Stimulated activated naive CD8-positive, alpha-beta T cell treated with anti-CD3 and anti-CD28 coated beads, Interleukin-15, amount 100 ng/mL, for 72 hours (primary cell): ENCODE results near the gene WDR6.

Source experiments
- ATAC-seq: fragments of 150-1000 bp; cut with Tn5 transposase; 2 replicates; pipeline ENCODE4 v1.10.0; 2021; ENCODE audit warnings: mild to moderate bottlenecking, moderate library complexity
- DNase-seq, 2 donors: peaks; one replicate each; pipeline ENCODE4 v3.0.0; 2021 to 2022
- H3K27ac Mint-ChIP-seq, 2 donors: one replicate each; pipeline ENCODE4 v1.8.0; 2022; ENCODE audit warnings: mild to moderate bottlenecking in 2 of 2, mixed read lengths in 2 of 2, moderate library complexity in 2 of 2
- H3K27me3 Mint-ChIP-seq: one replicate; pipeline ENCODE4 v1.8.0; 2022; ENCODE audit warnings: mixed read lengths
- H3K4me1 Mint-ChIP-seq: one replicate; pipeline ENCODE4 v1.8.0; 2022; ENCODE audit warnings: mild to moderate bottlenecking, mixed read lengths
- H3K4me3 Mint-ChIP-seq, 2 donors: one replicate each; pipeline ENCODE4 v1.8.0; 2022; ENCODE audit warnings: mild to moderate bottlenecking in 2 of 2, mixed read lengths in 2 of 2, moderate library complexity in 1 of 2
- H3K9me3 Mint-ChIP-seq, 2 donors: one replicate each; pipeline ENCODE4 v1.8.0; 2022; ENCODE audit warnings: mixed read lengths in 2 of 2

The WDR6 gene

DNA sequence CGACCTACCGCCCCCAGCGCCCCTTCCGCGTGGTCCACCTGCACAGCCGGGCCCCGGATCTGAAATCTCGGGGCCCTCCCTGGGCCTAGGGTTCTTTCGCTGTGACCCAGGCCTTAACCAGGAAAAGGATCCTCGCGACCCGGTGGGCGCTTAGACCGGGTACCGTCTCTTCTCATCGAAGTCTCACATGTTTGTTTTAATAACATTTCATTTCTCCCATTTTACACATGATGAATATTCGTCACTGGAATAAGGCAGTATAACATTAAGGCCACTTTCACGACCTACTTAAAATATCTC is 11.5 kb downstream of the WDR6 start:
- no peaks in the 10 kb centered on the region for H3K27me3 Mint-ChIP-seq
- peak overlapping the region; percentile 59 to 86 for H3K27ac Mint-ChIP-seq
- H3K9me3 Mint-ChIP-seq = no peaks in the 10 kb centered on the region
- peak overlapping the region; percentile 98 for H3K4me3 Mint-ChIP-seq
- peaks cover 47% of the 10 kb centered on the region for H3K4me1 Mint-ChIP-seq
- DNase-seq (no peak), ATAC-seq (no peak)

GRCh38 chr3:49019941-49020329 is 12.7 kb downstream of the WDR6 start:
- H3K9me3 Mint-ChIP-seq = no peaks in the 10 kb centered on the region
- H3K4me1 Mint-ChIP-seq = peaks cover 55% of the 10 kb centered on the region
- H3K4me3 Mint-ChIP-seq = peak overlapping the region; percentile 98
- peak overlapping the region; percentile 95 to 100 for H3K27ac Mint-ChIP-seq
- ATAC-seq (no peak), DNase-seq (no peak)
- no peaks in the 10 kb centered on the region for H3K27me3 Mint-ChIP-seq

- peak; percentile 41 to 57 for DNase-seq
- H3K4me3 Mint-ChIP-seq = peak overlapping the region; percentile 98
- no peak for ATAC-seq
- no peaks in the 10 kb centered on the region for H3K9me3 Mint-ChIP-seq
- peaks cover 62% of the 10 kb centered on the region for H3K4me1 Mint-ChIP-seq
- H3K27me3 Mint-ChIP-seq = no peaks in the 10 kb centered on the region
- H3K27ac Mint-ChIP-seq = peak overlapping the region; percentile 95 to 100
Measured at GRCh38 chr3:49020330-49021212, 13.4 kb downstream of the WDR6 start.

- peaks cover 69% of the 10 kb centered on the region for H3K4me1 Mint-ChIP-seq
- H3K9me3 Mint-ChIP-seq = no peaks in the 10 kb centered on the region
- ATAC-seq (peak; percentile 76), DNase-seq (peak; percentile 98 to 99)
- H3K4me3 Mint-ChIP-seq = peak overlapping the region; percentile 98
- H3K27ac Mint-ChIP-seq = peak overlapping the region; percentile 98 to 100
- no peaks in the 10 kb centered on the region for H3K27me3 Mint-ChIP-seq
Measured at GRCh38 chr3:49021213-49021812, 14.1 kb downstream of the WDR6 start.

DNA sequence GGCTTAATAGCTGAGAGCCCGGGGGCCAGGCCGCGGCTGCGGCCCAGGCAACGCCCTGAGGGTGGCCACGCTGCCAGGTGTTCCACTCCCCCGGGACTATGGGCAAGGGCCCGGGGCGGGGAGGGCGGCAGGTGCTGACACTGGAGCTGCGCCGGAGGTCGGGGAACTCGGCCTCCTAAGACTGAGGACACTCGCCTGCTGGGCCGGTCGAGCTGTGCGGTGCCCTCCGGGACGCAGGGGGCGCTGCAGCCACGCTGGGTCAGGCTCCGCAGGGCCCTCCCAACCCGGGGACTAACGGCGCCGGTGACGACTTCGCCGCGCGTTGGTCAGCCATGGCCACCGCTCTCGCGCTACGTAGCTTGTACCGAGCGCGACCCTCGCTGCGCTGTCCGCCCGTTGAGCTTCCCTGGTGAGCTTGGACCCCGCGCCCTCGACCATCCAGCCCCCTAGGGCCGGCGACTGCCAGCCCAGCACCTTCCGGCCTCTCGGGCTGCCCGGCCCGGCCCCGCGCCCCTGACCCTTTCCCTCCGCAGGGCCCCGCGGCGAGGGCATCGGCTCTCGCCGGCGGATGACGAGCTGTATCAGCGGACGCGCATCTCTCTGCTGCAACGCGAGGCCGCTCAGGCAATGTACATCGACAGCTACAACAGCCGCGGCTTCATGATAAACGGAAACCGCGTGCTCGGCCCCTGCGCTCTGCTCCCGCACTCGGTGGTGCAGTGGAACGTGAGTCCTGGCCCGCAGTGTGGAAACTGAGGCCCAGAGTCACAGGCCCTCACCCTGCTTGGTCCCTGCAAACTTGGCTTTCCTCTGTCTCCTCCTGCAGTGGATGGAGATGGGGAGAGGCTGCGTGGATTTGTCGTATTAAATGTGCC is 14.9 kb downstream of the WDR6 start, which contains the start of gene NDUFAF3:
Gene NDUFAF3 (plus strand): TSS at position 309 of the 875 bp plus-strand sequence. CDS start 24 bp downstream, at position 333.
- H3K9me3 Mint-ChIP-seq = no peaks in the 10 kb centered on the region
- no peaks in the 10 kb centered on the region for H3K27me3 Mint-ChIP-seq
- peaks cover 72% of the 10 kb centered on the region for H3K4me1 Mint-ChIP-seq

DNA sequence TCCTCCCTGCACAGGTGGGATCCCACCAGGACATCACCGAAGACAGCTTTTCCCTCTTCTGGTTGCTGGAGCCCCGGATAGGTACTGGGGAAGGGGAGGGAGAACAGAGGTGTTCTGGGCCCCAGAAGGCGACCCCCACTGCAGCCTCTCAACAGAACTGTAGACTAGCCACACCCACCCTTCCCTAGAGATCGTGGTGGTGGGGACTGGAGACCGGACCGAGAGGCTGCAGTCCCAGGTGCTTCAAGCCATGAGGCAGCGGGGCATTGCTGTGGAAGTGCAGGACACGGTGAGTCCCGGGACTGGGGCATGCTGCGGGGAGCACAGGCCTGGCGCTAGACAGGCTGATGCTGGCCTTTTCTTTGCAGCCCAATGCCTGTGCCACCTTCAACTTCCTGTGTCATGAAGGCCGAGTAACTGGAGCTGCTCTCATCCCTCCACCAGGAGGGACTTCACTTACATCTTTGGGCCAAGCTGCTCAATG is 15.5 kb downstream of the WDR6 start:
- DNase-seq (no peak), ATAC-seq (no peak)
- peaks cover 72% of the 10 kb centered on the region for H3K4me1 Mint-ChIP-seq
- H3K27ac Mint-ChIP-seq = peak overlapping the region; percentile 99 to 100
- H3K4me3 Mint-ChIP-seq = peak overlapping the region; percentile 98
- H3K27me3 Mint-ChIP-seq = no peaks in the 10 kb centered on the region
- H3K9me3 Mint-ChIP-seq = no peaks in the 10 kb centered on the region

More for the DNA sequence above, 14.9 kb downstream of the WDR6 start, which contains the start of gene NDUFAF3:
- Mint-ChIP-seq H3K4me3 (peak within 1 kb of the TSS; percentile 98), H3K27ac (peak within 1 kb of the TSS; percentile 99 to 100)
- ATAC-seq (peak; percentile 85), DNase-seq (peak; percentile 96 to 97)

DNA sequence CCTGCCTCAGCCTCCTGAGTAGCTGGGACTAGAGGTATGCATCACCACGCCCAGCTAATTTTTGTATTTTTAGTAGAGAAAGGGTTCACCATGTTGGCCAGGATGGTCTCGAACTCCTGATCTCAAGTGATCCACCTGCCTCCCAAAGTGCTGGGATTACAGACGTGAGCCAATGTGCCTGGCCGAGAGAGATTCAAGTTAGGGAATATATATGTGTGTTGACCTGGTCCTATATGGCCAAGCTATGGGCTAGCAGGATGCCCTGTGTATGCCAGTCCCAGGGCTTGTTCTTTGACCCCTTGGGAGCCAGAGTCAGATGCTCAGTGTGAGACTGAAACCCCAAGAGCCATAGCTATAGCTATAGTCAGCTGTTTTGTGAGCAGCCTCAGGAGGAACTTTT is 16.6 kb downstream of the WDR6 start:
- ATAC-seq (no peak), DNase-seq (no peak)
- H3K4me3 Mint-ChIP-seq = peak overlapping the region; percentile 98
- H3K9me3 Mint-ChIP-seq = no peaks in the 10 kb centered on the region
- H3K27ac Mint-ChIP-seq = no peak overlapping the region
- H3K27me3 Mint-ChIP-seq = no peaks in the 10 kb centered on the region
- H3K4me1 Mint-ChIP-seq = peaks cover 80% of the 10 kb centered on the region

GRCh38 chr3:49024449-49024848 is 17.3 kb downstream of the WDR6 start:
- Mint-ChIP-seq H3K9me3 (no peaks in the 10 kb centered on the region), H3K4me1 (peaks cover 81% of the 10 kb centered on the region), H3K27me3 (no peaks in the 10 kb centered on the region), H3K4me3 (peak overlapping the region in 1 of 2 donors; percentile 12), H3K27ac (peak overlapping the region in 1 of 2 donors; percentile 24)
- DNase-seq (no peak), ATAC-seq (no peak)

- ATAC-seq = no peak
- Mint-ChIP-seq H3K27me3 (no peaks in the 10 kb centered on the region), H3K4me1 (peaks cover 80% of the 10 kb centered on the region), H3K4me3 (peak overlapping the region; percentile 7 to 12), H3K9me3 (no peaks in the 10 kb centered on the region), H3K27ac (peak overlapping the region in 1 of 2 donors; percentile 5)
- peak in 1 of 2 donors; percentile 13 for DNase-seq
Measured at GRCh38 chr3:49025005-49025792, 18.0 kb downstream of the WDR6 start.

GRCh38 chr3:49025793-49026520 is 18.8 kb downstream of the WDR6 start:
- no peaks in the 10 kb centered on the region for H3K9me3 Mint-ChIP-seq
- no peaks in the 10 kb centered on the region for H3K27me3 Mint-ChIP-seq
- H3K4me3 Mint-ChIP-seq = no peak overlapping the region
- H3K4me1 Mint-ChIP-seq = peaks cover 76% of the 10 kb centered on the region
- ATAC-seq (no peak), DNase-seq (no peak)
- peak overlapping the region; percentile 11 to 89 for H3K27ac Mint-ChIP-seq

- DNase-seq = no peak
- H3K4me1 Mint-ChIP-seq = peaks cover 76% of the 10 kb centered on the region
Measured at GRCh38 chr3:49026536-49026935, 19.3 kb downstream of the WDR6 start.

DNA sequence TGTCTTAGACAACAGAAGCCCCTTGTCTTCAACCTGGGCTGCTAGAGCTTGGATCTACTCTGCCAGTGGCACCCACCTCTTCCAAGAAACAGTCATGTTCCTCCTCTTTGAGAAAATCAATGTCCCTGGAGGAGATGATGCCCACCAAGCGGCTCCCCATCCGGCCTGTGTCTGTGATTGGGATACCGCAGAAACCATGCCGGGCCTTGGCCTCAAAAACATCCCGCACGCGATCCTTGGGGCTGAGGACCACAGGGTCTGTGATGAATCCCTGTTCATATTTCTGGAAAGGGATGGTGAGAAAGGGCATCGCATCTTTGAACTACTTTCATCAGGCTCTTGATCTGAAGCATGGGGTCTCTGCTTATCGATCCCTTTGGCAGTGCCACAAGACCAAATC is 20.4 kb downstream of the WDR6 start:
- DNase-seq (peak in 1 of 2 donors; percentile 17), ATAC-seq (no peak)
- Mint-ChIP-seq H3K27ac (peak overlapping the region; percentile 52 to 99), H3K27me3 (no peaks in the 10 kb centered on the region), H3K9me3 (no peaks in the 10 kb centered on the region), H3K4me1 (peaks cover 75% of the 10 kb centered on the region), H3K4me3 (peak overlapping the region; percentile 93 to 98)

More at GRCh38 chr3:49026536-49026935, 19.3 kb downstream of the WDR6 start:
- Mint-ChIP-seq H3K27ac (peak overlapping the region in 1 of 2 donors; percentile 33), H3K9me3 (no peaks in the 10 kb centered on the region), H3K27me3 (no peaks in the 10 kb centered on the region), H3K4me3 (peak overlapping the region; percentile 4 to 93)
- no peak for ATAC-seq

DNA sequence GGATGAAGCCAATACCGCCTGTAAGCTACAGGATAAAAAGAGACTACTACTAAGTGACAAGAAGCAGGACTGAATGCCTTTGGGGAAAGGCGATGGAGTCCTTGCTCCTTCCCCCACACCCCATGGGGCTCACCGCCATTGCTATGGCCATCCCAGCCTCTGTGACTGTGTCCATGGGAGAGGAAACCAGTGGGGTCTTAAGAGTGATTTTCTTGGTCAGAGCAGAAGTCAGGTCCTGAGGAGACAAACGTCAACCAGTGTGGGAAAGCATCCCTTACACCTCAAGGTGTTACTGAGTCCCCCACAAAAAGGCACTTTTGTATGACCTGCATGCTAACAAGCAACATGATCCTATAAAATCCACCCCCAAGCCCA is 21.1 kb downstream of the WDR6 start:
- Mint-ChIP-seq H3K27ac (peak overlapping the region; percentile 96 to 99), H3K9me3 (no peaks in the 10 kb centered on the region), H3K4me3 (peak overlapping the region; percentile 93 to 98), H3K4me1 (peaks cover 68% of the 10 kb centered on the region), H3K27me3 (no peaks in the 10 kb centered on the region)
- no peak for ATAC-seq
- DNase-seq = peak in 1 of 2 donors; percentile 13
